Panc1 (cell line): Measurements from ENCODE around the gene DAZAP1. TPM values are rescaled to one million over a fixed set of nuclear protein-coding genes. Genes with fewer than 3 reads are reported as not detected.

Experiments used
- ATAC-seq: fragments of 200-7000 bp; cut with Tn5 transposase; 2 replicates; pipeline ENCODE4 v1.9.1; 2020; ENCODE audit warnings: mild to moderate bottlenecking, moderate library complexity
- BruUV-seq: library from RNA; stranded (reverse); fragments of 400-500 nt; replicated peaks from 2 replicates; lab custom pipeline; 2021; lab: Mats Ljungman, UMichigan
- CTCF ChIA-PET: fragments of 300-600 bp; sonication (Branson Sonifier 250); formaldehyde crosslinking; loops from one replicate; lab custom pipeline; 2022; ENCODE audit warnings: antibody characterized with exemption; lab: Charles Lee
- POLR2A ChIA-PET: fragments of 300-600 bp; sonication (Branson Sonifier 250); formaldehyde crosslinking; loops from one replicate; lab custom pipeline; 2022; ENCODE audit warnings: antibody characterized with exemption; lab: Charles Lee
- DNase-seq: peaks from one replicate; pipeline ENCODE4 v3.0.0-alpha.2; 2010; ENCODE audit warnings: low read depth, low spot score
- H3K27ac ChIP-seq: 2 replicates; pipeline ENCODE4 v1.5.1; 2011; ENCODE audit warnings: mild to moderate bottlenecking, low read length, inconsistent platforms
- H3K27me3 ChIP-seq: fragments of 200-500 bp; sonication (Bioruptor generic); 2 replicates; pipeline ENCODE4 v1.6.0; 2014; ENCODE audit warnings: low read length, inconsistent platforms; ENCODE audit not compliant: control insufficient read depth, insufficient read depth
- H3K36me3 ChIP-seq: fragments of 200-500 bp; sonication (Bioruptor generic); 2 replicates; pipeline ENCODE4 v1.5.1; 2014; ENCODE audit warnings: inconsistent platforms, mild to moderate bottlenecking, low read length, moderate library complexity; ENCODE audit not compliant: control insufficient read depth, insufficient read depth
- H3K4me1 ChIP-seq: 2 replicates; pipeline ENCODE4 v1.5.1; 2011; ENCODE audit warnings: inconsistent platforms, mild to moderate bottlenecking, low read length, moderate library complexity; ENCODE audit not compliant: control insufficient read depth, insufficient read depth
- H3K4me3 ChIP-seq, 2 experiments: 2 replicates each; pipeline ENCODE4 v1.5.1; 2011 to 2012; ENCODE audit warnings: low read depth in 2 of 2, low read length in 2 of 2, mild to moderate bottlenecking in 2 of 2, inconsistent platforms in 1 of 2, moderate library complexity in 1 of 2
- H3K9me3 ChIP-seq: fragments of 200-500 bp; sonication (Bioruptor generic); 2 replicates; pipeline ENCODE4 v1.5.1; 2014; ENCODE audit warnings: low read depth, mild to moderate bottlenecking, inconsistent platforms, low read length, moderate library complexity; ENCODE audit not compliant: control insufficient read depth, insufficient read depth
- POLR2AphosphoS5 ChIP-seq: IDR thresholded peaks from 2 replicates; pipeline ENCODE4 v1.6.1; 2012; ENCODE audit warnings: mild to moderate bottlenecking, low read depth, low read length, moderate library complexity
- SIN3A ChIP-seq: IDR thresholded peaks from 2 replicates; pipeline ENCODE4 v1.6.1; 2012; ENCODE audit warnings: low read depth, mild to moderate bottlenecking, low read length, moderate library complexity, borderline replicate concordance; ENCODE audit not compliant: insufficient read depth
- TCF7L2 ChIP-seq: IDR thresholded peaks from 2 replicates; pipeline ENCODE4 v1.6.1; 2011; ENCODE audit warnings: mild to moderate bottlenecking, low read depth, low read length, inconsistent platforms
- in situ Hi-C: cut with HindIII; loops from 2 replicates; pipeline ENCODE4 v1.10.0; 2016; ENCODE audit warnings: low sequenced_read_pairs, low pct_unique_long_range_greater_than_20kb
- intact Hi-C: fragments of 100-400 bp; cut with micrococcal nuclease; formaldehyde crosslinking; loops from one replicate; pipeline ENCODE4 v1.10.0; 2022; ENCODE audit not compliant: unreplicated experiment
- total RNA-seq: library from RNA; stranded (reverse); gene quantifications from one replicate; pipeline ENCODE4 v1.2.1, GENCODE V29; 2021; ENCODE audit not compliant: unreplicated experiment
- TF ChIP-seq, protein P1 (sequence below), 2 experiments: IDR thresholded peaks; 2 replicates each; pipeline ENCODE4 v1.6.1; 2011 to 2012; ENCODE audit warnings: low read depth in 2 of 2, control low read depth in 1 of 2, low read length in 1 of 2, mild to moderate bottlenecking in 1 of 2, moderate library complexity in 1 of 2; ENCODE audit not compliant: insufficient read depth in 1 of 2
- TF ChIP-seq, protein P2 (sequence below): fragments of 450-650 bp; IDR thresholded peaks from 2 replicates; pipeline ENCODE4 v1.5.1; 2017; ENCODE audit warnings: mild to moderate bottlenecking

Gene DAZAP1
- total RNA-seq, 1 experiment from 2014 or later, result 195 TPM

DNA sequence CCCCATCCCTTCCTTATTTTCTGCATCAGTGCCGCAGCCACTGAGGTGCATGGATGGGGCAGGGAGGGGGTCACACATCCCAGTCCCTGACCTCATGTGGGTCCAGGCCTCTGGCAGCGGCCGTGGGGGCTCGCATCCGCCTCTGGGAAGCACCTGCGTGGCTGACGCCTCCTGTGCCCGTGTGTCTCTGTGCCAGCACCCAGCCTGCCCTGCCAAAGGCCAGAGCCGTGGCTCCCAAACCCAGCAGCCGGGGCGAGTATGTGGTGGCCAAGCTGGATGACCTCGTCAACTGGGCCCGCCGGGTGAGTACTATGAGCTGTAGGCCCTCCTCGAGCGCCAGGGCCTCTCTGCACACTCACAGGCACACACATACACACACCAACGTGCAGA, 18.8 kb upstream of the DAZAP1 start:
- H3K4me3 ChIP-seq, result no peak overlapping the region
- intact Hi-C loops, result no loop called here
- H3K27me3 ChIP-seq, result no peaks in the 10 kb centered on the region
- no peak for DNase-seq
- H3K36me3 ChIP-seq, result peaks cover 4% of the 10 kb centered on the region; the same call in 1 of the 2 replicates
- no peaks in the 10 kb centered on the region for H3K9me3 ChIP-seq
- CTCF ChIA-PET, result no interaction called here
- H3K27ac ChIP-seq, result no peak overlapping the region
- no peaks in the 10 kb centered on the region for H3K4me1 ChIP-seq
- no peak for ATAC-seq
- TF ChIP-seq POLR2AphosphoS5, result no peak
- TF ChIP-seq TCF7L2, result no peak
- TF ChIP-seq, protein P1, sequence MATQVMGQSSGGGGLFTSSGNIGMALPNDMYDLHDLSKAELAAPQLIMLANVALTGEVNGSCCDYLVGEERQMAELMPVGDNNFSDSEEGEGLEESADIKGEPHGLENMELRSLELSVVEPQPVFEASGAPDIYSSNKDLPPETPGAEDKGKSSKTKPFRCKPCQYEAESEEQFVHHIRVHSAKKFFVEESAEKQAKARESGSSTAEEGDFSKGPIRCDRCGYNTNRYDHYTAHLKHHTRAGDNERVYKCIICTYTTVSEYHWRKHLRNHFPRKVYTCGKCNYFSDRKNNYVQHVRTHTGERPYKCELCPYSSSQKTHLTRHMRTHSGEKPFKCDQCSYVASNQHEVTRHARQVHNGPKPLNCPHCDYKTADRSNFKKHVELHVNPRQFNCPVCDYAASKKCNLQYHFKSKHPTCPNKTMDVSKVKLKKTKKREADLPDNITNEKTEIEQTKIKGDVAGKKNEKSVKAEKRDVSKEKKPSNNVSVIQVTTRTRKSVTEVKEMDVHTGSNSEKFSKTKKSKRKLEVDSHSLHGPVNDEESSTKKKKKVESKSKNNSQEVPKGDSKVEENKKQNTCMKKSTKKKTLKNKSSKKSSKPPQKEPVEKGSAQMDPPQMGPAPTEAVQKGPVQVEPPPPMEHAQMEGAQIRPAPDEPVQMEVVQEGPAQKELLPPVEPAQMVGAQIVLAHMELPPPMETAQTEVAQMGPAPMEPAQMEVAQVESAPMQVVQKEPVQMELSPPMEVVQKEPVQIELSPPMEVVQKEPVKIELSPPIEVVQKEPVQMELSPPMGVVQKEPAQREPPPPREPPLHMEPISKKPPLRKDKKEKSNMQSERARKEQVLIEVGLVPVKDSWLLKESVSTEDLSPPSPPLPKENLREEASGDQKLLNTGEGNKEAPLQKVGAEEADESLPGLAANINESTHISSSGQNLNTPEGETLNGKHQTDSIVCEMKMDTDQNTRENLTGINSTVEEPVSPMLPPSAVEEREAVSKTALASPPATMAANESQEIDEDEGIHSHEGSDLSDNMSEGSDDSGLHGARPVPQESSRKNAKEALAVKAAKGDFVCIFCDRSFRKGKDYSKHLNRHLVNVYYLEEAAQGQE (IDR thresholded peaks at IDR 0.05; ENCODE audit: insufficient read depth in 1 of 2, low read depth in 2 of 2, low read length in 1 of 2), result no peak
- TF ChIP-seq SIN3A, result no peak
- TF ChIP-seq, protein P2, sequence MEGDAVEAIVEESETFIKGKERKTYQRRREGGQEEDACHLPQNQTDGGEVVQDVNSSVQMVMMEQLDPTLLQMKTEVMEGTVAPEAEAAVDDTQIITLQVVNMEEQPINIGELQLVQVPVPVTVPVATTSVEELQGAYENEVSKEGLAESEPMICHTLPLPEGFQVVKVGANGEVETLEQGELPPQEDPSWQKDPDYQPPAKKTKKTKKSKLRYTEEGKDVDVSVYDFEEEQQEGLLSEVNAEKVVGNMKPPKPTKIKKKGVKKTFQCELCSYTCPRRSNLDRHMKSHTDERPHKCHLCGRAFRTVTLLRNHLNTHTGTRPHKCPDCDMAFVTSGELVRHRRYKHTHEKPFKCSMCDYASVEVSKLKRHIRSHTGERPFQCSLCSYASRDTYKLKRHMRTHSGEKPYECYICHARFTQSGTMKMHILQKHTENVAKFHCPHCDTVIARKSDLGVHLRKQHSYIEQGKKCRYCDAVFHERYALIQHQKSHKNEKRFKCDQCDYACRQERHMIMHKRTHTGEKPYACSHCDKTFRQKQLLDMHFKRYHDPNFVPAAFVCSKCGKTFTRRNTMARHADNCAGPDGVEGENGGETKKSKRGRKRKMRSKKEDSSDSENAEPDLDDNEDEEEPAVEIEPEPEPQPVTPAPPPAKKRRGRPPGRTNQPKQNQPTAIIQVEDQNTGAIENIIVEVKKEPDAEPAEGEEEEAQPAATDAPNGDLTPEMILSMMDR, result no peak
- BruUV-seq, result no TSS peak
- POLR2A ChIA-PET, result no interaction called here
- in situ Hi-C loops, result no loop called here

DNA sequence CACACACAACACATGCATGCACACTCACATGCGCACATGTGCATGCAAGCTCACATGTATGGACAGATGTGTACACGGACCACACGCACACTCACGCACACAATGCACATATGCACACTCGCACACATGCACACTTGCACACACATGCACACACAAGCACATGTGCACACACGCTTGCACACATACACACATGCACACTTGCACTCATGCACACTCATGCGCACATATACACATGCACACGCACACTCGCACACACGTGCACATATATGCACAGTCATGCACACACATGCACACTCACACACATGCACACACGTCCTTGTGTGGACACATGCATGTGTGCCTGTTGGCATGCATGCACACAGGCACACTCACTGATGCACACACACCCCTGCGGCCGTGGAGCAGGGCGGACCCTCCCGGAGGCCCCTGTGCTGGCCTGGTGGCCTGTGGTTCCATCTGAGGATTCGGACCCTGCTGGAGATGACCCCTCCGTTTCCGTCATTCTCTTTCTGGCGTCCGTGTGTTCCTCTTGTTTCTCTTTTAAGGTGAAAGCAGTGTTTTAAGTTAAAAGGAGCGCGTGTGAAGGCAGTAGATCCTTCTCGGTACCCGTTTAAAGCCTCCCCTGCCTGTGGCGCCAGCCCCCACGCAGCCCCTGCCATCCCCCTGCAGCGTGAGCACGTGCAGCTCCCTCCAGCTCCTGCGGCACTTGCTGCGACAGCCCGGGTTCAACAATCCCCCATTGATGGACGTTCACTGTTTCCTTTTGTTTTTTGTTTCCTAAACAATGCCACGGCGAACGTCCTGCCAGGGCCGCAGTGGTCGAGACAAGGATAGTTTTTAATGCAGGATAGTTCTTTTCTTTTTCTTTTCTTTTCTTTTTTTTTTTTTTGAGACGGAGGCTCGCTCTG, 18.1 kb upstream of the DAZAP1 start:
- POLR2A ChIA-PET, result no interaction called here
- BruUV-seq, result no TSS peak
- intact Hi-C loops, result no loop called here

More for the DNA sequence above, 18.1 kb upstream of the DAZAP1 start:
- in situ Hi-C loops, result no loop called here
- DNase-seq, result no peak
- Histone ChIP-seq H3K4me1 (no peaks in the 10 kb centered on the region), H3K4me3 (no peak overlapping the region), H3K36me3 (no peaks in the 10 kb centered on the region; the same call in 1 of the 2 replicates), H3K27ac (no peak overlapping the region), H3K9me3 (no peaks in the 10 kb centered on the region), H3K27me3 (no peaks in the 10 kb centered on the region)
- CTCF ChIA-PET, result no interaction called here
- TF ChIP-seq, protein P2, result no peak
- no peak for ATAC-seq
